NK-92 treated with Interleukin-12 subunit alpha and Interleukin-12 subunit beta, amount 100 ng/mL, for 24 hours (cell line): Measurements from ENCODE around the gene PRKX.
"Not testable (repeated sequence)": the region's sequence is repeated elsewhere in the genome, so short reads cannot be mapped to it uniquely, and the experiment has no call there.

Experiments
- DNase-seq: peaks from one replicate; lab custom pipeline; 2025; lab: John Stamatoyannopoulos, UW

Gene PRKX

DNA sequence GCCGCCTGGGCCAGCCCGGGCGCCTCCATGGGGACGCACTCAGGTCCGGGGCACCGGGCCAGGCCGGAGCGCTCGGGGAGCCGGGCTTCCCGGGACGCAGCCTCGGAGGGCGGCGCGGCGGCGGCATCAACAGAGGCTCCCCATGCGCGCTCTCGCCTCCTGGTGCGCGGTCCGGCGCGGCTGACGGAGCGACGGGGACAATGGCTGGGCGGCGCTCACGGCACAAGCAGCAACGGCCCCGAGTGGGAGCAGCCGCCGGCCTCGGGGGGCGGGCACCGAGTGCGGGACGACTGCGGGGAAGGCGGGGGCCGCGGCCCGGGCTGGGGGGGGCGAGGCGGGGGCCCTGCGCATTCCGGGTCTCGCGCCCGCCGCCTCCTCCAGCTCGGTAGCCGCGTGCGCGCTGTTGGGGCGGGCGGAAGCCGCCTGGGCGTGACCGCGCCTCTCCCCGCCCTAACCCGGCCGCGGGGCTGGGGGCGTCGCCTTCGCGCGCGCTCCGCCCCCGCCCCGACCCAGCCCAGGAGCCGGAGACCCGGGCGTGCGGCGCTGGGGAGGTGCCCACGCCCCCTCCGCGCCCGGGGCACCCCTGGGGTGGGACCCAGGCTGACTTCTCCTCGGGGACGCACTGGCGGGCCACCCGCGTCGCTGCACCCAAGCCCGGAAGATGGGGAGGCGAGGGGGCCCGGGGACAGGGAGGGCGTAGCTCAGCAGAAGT is at the start of gene PRKX:
PRKX (minus strand) TSS at position 425 of the 712 bp plus-strand sequence; CDS start at position 29, 396 bp downstream.
- DNase-seq = peak; percentile 23

DNA sequence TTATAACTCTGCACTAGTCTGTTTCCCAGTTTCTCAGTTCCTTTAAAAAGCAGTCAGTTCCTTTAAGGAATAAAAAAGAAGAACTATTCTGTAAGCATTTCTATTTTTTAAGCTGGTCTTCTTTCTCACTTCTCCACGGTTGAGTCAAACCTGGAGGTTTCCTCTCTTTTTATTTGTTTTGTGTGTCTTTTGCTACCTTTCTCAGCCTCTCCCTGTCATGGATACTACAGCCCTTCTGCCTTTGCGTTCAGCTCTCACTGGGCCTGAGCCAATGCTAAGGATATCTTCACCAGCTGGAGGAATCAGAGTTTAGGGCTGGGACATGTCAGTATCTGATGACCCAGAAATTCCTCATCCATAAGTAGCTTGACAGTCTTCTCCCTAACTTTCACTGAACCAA is 49.7 kb upstream of the PRKX start:
- no peak for DNase-seq

DNA sequence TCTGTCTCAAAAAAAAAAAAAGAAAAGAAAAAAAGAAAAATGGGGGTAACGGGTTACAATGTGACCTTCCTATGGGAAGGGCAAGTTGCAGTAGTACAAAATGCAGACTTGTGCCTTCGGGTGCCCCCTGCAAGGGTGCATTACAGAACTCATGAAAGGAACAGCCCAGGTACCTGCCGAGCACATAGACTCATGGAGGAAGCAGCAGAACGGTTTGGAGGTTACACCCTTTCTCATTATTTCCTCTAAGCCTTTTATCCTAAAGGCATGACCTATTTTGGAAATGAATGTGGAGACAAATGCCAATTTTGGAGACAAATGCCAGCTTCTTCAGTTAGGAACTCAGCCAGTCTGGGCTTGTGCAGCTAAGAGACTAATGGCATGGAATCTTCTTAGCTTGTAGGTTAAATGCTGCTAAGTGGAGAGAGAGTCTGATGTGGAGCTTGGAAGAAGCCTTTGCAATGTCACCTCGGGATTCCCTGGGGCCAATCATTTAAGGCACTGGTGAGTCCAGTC is 44.1 kb upstream of the PRKX start:
- no peak for DNase-seq

DNA sequence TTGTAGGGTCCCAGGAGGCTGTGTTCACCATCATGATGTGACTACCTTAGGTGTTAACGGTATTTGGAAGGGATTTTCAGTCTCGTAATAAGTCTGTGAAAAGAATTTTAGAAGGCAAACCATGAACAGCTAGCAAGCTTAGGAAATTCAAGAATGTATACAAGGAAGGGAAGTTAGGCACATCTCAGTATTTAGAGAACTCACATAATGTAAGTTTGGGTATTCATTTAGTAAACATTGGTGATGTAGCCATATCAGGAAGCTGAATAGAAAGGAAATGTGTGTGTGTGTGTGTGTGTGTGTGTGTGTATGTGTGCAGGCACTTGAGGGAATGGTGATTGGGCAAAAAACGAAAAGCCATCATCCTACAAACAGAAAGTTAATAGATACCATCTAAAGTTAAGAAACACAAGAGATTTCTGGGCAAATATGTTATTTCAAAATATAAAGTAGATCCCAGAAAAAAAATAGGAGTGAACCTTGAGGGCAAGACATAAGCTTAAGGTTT is 34.7 kb upstream of the PRKX start:
- DNase-seq = no peak

DNA sequence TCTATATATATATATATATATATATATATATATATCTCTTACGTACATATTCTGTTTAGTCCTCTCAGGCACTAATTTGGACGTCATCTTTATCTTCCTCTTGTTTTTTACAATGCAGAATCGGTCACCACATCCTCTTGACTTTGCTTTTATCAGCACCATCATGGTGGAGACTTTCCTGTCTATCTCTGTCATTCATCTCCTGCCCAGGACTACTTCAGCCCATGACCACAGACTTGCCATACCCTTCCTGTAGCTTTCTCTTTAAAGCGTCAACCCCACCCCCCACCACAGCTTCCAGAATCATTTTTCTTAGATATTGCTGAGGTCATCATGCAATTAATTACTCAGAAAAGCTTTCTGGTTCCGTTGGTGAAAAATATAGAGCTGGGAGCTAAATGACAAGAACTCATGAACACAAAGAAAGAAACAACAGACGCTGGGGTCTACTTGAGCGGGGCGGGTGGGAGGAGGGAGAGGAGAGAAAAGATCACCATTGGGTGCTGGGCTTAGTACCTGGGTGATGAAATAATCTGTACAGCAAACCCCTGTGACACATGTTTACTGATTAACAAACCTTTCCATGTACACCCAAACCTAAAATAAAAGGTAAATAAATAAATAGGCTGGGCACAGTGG is 30.5 kb upstream of the PRKX start:
- DNase-seq = no peak

DNA sequence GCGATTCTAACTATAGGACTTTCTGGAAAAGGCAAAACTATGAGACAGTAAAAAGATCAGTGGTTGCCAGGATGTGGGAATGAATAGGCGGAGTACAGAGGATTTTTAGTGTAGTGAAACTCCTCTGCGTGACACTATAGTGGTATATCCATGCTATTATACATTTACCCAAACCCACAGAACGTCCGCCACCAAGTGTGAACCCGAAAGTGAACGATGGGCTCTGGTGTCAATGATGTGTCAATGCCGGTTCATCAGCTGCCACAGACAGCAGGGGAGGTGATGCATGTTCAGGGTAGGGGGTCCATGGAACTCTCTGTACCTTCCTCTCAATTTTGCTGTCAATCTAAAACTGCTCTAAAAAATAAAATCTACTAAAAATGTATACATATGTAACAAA is 27.5 kb upstream of the PRKX start:
- DNase-seq = not testable (repeated sequence)

DNA sequence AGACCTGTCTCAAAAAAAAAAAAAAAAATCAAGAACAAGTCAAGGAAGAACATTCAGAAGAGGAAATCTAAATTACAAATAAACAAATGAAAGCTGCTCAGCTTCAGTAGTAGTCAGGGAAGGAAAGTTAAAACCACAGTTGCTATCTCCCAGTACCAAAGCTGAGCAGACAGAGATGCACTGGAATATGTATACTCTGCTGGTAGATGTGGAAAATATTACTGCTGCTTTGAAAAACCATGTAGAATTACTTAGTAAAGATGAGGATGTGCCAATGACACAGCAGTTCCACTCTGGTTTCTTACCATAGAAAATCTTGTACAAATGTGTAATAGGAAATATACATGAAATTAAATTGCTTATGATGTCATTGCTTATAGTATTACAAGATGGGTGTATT is 25.1 kb upstream of the PRKX start:
- no peak for DNase-seq

DNA sequence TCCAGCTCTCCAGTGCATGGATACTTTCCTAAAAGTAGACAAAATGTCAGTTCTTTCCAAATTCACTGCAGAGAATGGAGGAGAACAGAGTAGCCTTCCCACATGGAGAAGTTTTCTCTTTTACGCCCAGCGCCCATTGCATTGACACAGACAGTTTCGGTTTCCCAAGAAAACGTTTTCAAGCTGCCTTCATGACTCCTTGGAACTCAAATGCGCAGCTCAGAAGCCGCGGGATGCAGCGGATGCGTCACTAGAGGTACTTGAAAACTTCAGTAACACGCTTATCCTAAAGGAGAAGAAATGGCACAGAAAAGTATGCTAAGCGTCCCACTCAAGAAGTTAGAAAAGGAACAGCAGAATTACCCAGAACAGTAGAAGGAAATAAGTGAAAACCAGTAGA is 23.1 kb upstream of the PRKX start:
- not testable (repeated sequence) for DNase-seq

DNA sequence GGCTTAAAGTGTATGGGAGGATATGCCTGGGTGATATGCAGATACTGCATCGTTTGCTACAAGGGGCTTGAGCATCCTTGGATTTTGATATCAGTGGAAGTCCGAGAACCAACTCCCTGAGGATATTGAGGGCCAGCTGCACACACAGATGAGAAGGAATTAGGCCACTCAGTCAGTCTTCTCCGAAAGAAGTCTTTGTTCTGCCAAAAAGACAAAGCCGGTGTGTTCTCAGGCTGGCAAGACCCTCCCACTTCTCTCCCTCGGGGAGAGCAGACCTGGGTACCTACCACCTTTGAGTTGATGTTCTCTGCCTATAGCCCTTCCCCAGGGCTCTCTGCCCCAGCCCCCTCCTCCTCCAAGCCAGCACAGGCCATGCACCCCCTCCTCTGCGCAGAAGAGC is 22.4 kb upstream of the PRKX start:
- DNase-seq = not testable (repeated sequence)

DNA sequence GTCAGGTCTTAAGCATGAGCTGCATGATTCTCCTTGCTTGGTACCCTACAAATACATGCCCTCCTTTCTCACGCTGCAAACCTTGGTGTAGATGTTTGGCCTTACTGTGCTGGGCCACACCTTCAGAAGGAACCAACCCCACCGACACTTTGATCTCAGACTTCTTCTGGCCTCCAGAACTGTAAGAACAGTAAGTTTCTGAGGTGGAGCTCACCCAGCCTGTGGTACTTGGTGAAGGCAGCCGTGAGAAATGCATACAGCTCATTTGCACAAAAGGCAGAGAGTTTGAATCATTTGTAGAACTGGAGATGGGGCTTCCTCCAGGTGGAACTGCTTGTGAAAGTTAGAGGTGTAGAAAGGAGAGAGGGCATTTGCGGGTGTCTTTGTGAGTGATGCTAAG is 21.0 kb upstream of the PRKX start:
- DNase-seq = not testable (repeated sequence)

DNA sequence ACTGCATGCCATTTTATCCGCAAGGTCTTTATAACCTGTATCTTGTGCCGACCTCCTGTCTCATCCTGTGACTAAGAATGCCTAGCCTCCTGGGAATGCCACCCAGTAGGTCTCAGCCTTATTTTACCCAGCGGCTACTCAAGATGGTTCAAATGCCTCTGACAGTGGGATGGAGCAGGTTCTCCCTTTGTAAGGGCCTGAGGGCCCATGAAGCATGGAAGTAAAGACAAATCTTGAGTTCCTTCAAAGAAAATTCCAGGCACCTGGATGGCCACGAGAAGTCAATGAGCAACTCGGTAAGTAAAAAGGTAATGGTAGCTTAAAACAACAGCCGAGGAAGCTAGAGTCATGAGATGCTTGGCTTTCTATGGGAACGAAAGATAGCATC is 19.6 kb upstream of the PRKX start:
- DNase-seq = no peak

DNA sequence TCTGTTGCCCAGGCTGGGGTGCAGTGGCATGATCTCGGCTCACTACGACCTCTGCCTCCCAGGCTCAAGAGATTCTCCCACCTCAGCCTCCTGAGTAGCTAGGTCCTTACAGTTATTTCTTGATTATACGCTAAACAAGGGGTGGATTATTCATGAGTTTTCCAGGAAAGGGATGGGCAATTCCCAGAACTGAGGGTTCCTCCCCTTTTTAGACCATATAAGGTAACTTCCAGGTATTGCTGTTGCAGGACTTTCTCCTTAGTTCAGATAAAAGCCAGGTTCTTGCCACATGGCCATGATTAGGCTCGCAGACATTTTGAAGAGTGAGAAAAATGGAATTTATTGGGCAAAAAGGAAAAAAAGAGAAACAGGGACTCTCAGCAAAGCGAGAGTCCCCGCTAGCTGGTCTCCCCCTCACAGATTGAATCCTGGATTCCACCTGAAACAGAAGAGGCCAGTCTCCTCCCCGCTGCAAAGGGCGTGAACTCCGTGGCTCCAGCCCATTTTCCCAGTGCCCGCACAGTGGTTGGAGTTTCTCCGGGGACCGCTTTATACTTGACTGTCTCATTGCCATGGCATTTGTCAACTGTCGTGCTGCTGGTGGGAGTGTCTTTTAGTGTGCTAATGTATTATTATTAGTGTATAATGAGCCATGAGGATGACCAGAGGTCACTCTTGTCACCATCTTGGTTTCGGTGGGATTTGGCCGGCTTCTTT is 19.0 kb upstream of the PRKX start:
- DNase-seq = not testable (repeated sequence)

DNA sequence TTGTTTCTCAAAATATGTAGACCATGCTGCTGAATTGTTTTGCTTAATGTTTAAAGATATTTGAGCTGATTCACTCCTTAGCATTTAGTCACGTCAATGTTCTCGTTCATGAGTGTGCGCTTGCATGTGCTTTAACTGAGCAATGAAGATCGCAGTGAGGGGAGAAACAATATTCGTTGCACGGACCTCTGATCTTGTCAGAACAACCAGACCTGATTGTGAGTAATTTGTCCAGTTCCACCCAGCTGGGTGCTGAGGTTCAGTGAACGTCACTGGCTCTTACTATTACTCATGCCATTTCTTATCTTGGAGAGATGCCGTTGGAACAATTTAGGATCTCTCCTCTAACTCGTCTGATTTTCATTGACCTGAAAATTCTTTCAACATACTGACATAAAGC is 15.0 kb upstream of the PRKX start:
- no peak for DNase-seq

DNA sequence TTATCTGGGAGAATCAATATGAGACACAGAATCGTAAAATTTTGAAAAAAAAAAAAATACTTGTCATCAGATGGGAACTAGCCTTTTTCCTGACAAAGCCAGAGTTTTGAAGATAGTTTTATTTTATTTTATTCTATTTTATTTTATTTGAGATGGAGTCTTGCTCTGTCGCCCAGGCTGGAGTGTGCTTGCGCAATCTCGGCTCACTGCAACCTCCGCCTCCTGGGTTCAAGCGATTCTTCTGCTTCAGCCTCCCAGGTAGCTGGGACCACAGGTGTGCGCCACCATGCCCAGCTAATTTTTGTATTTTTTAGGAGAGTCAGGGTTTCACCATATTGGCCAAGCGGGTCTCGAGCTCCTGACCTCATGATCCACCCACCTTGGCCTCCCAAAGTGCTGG is 10.0 kb upstream of the PRKX start:
- DNase-seq = not testable (repeated sequence)

DNA sequence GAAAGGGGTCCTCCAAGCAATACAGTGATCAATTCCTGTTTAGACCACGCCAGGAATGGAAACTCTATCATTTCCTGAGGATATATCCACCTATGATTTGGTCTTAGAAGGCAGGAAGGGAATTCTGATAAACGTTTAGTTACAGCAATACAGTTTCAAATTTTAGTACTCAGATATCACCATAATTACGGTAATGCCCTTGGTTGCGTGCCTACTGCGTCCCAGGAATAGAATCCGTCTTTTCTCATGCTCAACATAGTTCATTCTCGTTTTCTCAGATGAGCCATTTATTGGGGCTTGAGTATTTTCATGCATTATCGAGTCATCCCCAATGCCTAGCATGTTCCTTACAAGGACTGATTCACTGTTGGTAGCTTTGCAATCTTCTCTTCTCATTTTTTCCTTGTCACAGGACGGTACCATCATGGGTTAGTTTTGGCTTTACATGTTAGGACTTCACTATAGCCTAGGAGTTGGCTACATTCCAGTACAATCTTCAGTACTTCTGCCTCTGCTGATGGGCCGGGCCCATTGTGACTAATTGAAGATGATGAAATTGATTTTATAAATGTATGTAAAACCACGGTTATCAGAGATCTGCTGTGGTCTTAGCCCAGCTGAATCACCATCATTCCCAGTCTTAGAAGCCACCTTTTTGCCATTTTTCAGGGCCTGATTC is 4.4 kb upstream of the PRKX start:
- no peak for DNase-seq

DNA sequence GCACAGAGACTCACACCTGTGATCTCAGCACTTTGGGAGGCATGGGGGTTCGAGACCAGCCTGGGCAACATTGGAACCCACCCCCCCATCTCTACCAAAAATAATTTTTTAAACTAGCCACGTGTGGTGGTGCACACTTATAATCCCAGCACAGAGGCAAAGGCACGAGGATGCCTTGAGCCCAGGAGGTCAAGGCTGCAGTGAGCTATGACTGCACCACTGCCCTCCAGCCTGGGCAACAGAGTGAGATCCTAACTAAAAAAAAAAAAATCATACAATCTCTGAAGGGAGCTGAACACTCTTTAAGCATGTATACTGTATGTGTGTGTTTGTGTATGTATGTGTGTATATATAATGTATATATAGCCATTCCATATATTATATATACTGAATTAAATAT is 2.5 kb upstream of the PRKX start:
- DNase-seq = no peak

DNA sequence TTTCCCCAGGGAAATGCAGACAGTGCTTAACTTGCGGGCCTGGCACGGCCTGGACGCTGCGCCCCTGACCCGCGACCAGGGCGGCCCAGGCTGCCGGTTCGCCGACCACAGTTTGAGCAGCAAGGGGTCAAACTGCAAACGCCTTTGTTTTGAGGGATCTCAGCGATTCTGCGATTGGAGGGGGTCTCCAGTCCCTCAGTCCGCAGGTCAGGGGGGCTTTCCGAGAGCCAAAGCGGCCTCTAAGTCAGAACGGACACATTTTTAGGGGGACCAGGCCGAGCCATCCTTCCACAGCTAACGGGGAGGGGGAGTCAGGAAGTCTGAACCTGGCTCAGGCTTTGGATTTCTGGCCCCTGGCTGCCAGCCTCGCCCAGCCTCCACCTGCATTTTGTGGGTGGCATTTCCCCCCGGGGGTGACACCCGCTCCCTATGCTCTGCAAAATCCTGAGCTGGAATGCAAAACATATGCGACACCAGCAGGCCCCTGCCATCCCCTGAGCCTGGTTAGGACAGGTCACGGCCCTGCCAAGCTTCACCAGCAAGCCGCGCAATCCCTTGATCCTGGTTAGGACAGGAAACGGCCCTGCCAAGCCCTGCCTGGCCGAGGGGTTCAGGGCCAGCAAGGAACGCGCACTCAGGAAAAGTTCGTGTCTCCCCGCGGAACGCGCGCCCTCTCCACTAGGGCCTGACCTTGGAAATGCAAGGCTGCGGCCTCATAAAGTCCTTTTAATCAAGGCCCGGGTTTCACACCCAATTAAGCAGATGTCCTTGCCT is 1.4 kb upstream of the PRKX start:
- DNase-seq = not testable (repeated sequence)

DNA sequence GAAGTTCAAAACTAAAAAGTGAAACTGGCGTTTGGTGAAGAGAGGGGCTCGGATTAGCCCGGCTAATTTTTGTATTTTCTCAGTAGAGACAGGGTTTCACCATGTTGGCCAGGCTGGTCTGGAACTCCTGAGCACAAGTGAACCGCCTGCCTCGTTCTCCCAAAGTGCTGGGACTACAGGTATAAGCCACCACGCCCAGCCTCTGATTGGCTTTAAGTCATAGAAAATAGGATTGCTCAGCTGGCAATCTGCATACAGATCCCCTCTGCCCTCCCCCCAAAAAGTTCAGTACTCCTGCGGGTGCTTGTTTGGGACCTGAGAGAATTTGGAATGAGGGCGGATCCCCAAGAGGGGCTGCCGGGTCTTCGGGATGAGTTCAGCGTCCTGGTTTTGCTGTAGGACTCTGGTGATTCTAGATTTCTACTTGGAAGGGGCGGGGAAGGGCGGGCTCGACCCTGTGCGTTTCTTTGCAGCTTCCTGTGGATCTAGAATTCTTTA is 537 bp upstream of the PRKX start:
- DNase-seq = no peak

DNA sequence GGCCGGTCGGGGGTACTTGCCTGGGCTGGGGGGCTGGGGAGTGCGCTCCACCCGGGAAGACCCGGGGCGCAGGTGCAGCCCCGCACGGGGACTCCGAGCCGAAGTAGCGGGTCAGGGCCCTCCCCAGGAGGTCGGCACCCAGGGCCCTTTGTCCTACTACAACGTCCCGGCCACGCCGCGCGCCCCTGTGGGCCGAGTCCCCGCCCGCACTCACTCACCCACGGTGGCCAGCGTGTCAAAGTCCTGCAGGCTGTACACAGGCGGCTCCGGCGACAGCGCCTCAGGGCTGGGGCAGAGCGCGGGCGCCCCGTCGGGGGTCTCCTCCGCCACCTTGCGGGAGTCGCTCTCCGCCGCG is 602 bp downstream of the PRKX start:
- no peak for DNase-seq

DNA sequence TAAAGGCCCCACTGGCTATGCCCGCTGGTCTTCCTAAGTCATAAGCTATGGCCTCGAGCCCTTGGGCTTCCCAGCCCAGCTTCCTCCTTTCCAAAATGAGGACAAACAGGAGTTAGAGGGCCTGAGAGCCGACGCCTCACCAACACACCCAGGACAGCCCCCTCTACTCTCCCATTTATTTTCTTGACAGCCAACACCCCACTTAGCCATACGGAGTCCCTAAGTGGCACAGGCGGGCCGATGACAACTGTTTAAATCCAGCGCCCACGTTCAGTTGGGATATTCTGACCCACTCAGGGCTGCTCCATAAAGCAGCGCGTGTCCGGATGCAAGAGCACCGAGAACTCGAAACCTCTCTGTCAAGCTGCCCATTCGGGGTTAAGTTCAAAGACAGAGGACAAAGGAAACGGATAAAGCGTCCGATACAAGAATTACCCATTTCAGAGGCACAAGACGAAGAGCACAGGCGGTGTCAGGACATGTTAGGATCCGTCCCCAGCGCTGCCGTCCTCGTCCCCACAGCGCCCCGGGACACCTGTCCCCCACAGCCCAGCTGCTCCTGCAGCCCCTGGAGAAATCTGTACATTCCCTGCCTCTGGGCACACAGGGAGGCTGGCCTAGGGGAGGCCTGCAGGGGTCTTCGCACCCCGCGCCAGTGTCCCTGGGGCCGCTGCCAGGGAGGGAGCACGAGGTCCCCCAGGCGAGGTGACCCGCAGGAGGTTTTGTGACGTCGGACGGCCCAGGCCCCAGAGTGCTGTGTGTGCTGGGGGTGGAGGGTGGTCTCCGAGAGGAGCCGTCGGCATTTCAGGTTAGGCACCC is 1.2 kb downstream of the PRKX start:
- DNase-seq = no peak
